Muscle of back (tissue), 11 donors: Measurements from ENCODE around the gene GPN2. TPM values are rescaled to one million over a fixed set of nuclear protein-coding genes. Genes with fewer than 3 reads are reported as not detected.
"Not testable (repeated sequence)": the region's sequence is repeated elsewhere in the genome, so short reads cannot be mapped to it uniquely, and the experiment has no call there.

Source experiments
- DNase-seq, 3 donors: peaks; one replicate each; pipeline versions ENCODE4 v3.0.0 to v3.0.0-alpha.2; 2013
- polyA plus RNA-seq, 10 donors: library from polyadenylated mRNA; unstranded; fragments of 120-200 nt; gene quantifications; one replicate each; pipeline ENCODE4 v1.2.1, GENCODE V29; 2013; ENCODE audit not compliant: insufficient read length in 10 of 10

GPN2 gene
- polyA plus RNA-seq, 10 donors, result 16.0 to 21.2 (median 17.0) TPM

- DNase-seq, result no peak
Measured at GRCh38 chr1:26907071-26907917, 17.2 kb upstream of the GPN2 start.

DNA sequence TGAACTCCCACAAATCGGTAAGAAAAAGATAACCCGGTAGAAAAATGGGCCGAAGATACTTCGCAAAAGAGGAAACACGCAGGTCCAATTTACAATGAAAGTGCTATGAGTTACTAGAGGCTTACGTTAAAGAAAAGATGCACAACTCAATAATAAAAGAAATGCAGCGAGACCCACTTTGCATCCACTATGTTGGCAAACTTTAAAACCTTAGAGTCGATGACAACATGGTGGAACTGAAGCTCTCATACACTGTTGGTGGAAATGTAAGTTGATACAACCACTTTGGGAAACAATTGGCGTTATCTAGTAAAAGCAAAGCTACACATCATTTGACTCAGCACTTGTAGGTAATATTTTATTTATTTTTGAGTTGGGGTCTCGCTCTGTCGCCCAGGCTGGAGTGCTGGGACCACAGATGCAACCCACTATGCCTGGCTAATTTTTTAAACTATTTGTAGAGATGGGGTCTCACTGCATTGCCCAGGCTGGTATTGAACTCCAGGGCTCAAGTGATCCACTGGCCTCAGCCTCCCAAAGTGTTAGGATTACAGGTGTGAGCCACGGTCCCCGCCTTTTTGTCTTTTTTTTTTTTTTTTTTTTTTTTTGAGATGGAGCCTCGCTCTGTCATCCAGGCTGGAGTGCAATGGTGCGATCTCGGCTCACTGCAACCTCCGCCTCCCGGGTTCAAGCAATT lies 10.9 kb upstream of the GPN2 start:
- no peak for DNase-seq

GRCh38 chr1:26900001-26900814 lies 10.1 kb upstream of the GPN2 start, which contains the start of gene GPATCH3:
Gene GPATCH3 (minus strand): TSS chr1:26900467. CDS start chr1:26900442, 25 bp downstream.
- peak; percentile 93 to 96 (median 94) for DNase-seq

- DNase-seq, result no peak
Measured at GRCh38 chr1:26897351-26897750, 7.3 kb upstream of the GPN2 start.

- no peak for DNase-seq
Measured at GRCh38 chr1:26894263-26894662, 4.2 kb upstream of the GPN2 start.

- DNase-seq, result no peak
Measured at GRCh38 chr1:26890467-26890796, 349 bp upstream of the GPN2 start.

- DNase-seq, result no peak
Measured at GRCh38 chr1:26888231-26888630, 1.9 kb downstream of the GPN2 start.

DNA sequence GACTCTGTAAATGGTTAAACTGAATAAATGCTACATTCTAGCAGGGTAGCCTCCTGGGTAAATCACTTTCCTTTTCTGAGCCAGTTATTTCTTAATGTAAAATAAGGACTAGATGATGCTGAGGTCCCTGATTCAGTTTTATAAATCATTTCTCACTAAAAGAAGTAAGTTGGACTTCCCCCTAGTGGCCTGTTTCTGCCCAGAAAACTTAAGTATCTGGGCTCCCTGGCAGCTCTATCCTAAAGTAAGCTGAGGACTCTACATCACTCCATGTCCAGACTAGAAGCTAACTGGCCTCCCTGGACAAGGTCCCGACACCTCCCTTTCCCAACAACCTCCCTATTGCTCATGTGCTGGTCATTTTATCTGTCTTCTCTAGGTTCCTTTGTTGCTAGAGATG lies 3.0 kb downstream of the GPN2 start:
- DNase-seq, result peak in 2 of 3 donors; percentile 10 to 33

DNA sequence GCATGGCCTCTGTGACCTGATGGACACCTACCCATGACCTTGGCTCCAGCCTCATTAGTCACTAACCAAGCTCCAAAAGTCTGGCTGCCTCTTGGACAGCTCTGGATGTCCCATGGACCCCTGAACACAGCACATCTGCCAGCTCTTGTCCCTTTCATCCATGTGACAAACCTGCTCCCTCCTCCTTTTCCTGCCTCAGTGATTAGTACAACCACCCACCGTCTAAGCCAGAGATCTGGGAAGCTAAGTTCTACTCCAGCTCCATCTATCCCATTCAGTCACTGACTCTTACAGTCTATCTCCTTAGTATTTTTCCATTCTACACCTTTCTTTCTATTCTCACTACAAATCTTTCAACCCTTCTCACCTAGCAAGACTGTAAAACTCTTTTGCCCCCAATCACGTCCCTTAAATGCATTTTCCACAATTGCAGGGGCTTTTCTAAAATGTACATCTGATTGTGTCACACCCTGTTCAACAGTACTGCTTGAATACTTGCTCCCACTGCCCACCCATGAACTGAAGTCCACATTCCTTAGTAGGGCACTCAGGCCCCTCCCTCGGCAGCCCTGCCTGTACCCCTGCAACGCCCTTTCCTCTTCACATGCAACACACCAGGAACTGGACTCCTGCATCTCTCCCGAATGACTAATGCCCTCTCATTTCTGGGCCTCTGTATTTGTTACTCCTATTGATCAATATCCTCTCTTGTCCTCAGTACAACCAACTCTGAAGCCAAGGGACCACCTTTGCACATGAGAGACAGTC lies 7.2 kb downstream of the GPN2 start:
- no peak for DNase-seq

DNA sequence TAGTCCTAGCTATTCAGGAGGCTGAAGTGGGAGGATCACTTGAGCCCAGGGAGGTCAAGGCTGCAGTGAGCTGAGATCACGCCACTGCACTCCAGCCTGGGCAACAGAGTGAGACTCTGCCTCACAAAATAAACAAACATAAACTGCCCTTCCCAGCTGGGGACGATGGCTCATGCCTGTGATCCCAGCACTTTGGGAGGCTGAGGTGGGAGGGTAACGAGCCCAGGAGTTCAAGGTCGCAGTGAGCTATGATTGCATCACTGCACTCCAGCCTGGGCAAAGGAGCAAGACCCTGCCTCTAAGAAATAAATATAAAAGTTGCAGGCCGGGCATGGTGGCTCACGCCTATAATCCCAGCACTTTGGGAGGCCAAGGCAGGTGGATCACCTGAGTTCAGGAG lies 8.5 kb downstream of the GPN2 start:
- DNase-seq, result not testable (repeated sequence)

DNA sequence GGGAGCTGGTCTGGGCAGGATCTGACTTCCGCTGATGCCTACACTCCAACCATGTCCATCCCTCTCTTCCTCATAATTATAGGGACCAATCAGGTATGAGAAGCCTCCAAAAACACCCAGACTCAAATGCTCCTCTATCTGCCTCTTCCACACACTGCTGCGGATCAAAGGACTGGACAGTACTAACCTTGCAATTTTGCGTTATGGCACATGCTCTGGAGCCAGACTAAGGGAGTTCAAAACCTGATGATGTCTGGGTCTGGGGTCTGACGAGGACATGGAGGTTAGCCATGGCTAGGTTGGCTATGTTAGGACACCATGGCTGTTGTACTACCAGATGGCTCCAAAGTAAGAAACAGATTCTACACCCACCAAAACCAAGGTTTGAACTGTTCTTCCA lies 10.3 kb downstream of the GPN2 start:
- DNase-seq, result no peak

GRCh38 chr1:26877326-26877725 lies 12.8 kb downstream of the GPN2 start:
- no peak for DNase-seq

DNA sequence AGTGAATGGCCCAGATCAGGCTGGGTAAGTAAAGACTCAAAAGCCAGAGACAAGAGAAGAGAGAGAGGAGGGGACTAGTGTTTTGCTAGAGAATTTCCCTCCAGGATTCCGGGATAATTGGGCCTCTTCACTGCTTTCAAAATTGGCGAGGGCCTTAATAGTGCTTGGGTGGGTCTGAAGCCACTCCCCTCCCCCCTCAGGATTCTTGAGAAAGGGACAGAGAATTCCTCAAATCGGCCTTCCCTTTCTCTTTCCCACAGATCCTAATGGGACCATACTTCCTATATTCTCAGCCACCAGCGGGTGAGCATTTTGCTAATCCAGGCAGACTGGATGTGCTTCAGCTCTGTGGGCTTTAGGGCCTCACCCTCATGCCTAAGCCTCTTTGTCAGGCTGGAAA lies 15.2 kb downstream of the GPN2 start:
- no peak for DNase-seq

- not testable (repeated sequence) for DNase-seq
Measured at GRCh38 chr1:26873097-26873496, 17.0 kb downstream of the GPN2 start.

DNA sequence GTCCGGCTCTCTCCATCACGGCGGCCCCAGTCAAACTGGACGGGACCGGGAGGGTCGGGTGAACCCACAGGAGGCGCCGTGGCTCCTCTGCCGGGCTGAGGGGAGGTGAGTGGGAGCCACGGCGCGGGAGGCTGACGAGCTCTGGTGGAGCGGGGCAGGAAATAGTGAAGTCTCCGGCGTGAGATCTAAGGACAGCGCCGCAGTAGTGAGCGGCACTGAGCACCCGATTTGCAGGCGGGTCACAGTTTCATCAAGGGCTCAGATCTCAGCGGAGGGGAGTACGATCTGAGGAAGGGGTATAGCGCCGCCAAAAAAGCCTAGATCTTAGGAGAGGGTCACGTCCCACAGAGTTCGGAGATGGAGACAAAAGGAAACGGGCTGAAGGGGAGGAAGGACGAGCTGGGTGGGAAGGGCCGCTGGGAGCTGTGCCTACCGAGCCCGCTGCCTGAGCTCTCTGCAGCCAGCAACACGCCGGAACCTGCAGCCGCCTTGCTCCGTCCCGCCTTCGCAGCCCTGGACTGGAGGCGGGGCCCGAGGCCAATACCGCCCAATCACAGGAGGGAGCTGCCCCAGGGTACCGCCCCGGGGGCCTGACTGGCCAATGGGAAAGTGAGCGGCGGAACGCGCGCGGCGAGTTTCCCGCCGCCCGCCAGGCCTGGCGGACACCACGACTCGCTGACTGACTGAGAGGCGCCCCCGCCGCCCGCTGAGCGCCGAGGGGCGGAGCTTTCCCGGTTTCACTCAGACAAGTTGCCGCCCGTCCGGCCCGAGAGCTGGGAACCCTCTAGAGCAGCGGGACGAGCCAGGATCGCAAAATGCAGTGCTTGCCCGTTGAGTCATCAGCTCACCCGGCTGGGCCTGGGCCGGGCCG lies 25.2 kb downstream of the GPN2 start:
- DNase-seq, result peak; percentile 98 to 99 (median 98)

- no peak for DNase-seq
Measured at GRCh38 chr1:26863685-26864077, 26.4 kb downstream of the GPN2 start.

DNA sequence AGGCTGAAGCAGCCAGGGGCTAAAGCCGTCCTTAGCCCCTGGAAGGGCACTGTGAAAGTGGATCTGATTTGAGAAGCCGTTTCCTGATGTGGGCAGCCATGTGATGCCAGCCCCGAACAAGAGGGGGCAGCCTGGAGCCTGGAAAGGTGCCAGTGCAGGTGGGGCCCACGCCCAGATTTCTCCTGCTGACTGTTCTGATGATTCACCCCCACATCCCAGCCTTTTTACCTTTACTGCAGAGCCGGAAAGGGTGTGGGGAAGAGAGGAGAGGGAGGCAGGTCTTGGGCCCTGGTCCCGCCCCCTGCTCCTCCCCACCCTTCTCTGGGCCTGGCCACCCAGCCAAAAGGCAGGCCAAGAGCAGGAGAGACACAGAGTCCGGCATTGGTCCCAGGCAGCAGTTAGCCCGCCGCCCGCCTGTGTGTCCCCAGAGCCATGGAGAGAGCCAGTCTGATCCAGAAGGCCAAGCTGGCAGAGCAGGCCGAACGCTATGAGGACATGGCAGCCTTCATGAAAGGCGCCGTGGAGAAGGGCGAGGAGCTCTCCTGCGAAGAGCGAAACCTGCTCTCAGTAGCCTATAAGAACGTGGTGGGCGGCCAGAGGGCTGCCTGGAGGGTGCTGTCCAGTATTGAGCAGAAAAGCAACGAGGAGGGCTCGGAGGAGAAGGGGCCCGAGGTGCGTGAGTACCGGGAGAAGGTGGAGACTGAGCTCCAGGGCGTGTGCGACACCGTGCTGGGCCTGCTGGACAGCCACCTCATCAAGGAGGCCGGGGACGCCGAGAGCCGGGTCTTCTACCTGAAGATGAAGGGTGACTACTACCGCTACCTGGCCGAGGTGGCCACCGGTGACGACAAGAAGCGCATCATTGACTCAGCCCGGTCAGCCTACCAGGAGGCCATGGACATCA lies 27.1 kb downstream of the GPN2 start, which contains the start of gene SFN:
SFN (plus strand) TSS at position 369 of the 904 bp plus-strand sequence; CDS start at position 433, 64 bp downstream.
- DNase-seq, result no peak

DNA sequence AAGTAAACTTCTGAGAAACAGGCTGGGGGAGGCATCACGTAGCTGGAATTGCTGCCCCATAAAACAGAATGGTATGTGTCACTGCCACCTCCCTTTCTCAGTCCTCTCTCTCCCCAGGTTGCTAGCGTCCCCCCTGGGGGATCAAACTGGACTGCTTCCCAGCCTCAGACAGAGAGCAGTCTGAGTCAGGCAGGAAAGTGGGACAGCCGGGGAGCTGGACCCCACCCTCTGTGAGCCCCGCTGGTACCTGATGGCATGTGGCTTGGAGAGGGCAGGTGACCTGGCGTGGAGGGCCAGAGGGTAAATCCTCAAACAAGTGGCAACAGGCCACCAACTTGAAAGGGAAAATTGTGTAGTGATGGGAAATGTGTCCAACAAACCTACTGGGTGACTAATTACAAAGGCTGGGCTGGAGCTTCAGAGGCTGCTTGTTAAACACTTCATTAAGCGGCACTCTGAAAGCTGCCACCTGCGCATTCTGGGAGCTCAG lies 28.1 kb downstream of the GPN2 start:
- no peak for DNase-seq

GRCh38 chr1:26861286-26861701 lies 28.8 kb downstream of the GPN2 start:
- no peak for DNase-seq
